Neural progenitor cell (in vitro differentiated cells): ENCODE results near the gene NOXA1. TPM values are rescaled to one million over a fixed set of nuclear protein-coding genes. Genes with fewer than 3 reads are reported as not detected.

Experiments used
- DNase-seq: peaks from one replicate; pipeline ENCODE4 v3.0.0-alpha.2; 2016; ENCODE audit warnings: low spot score
- H2AFZ ChIP-seq: fragments of 200-600 bp; sonication (generic); replicated peaks from 2 replicates; pipeline ENCODE4 v1.6.1; 2016; ENCODE audit warnings: antibody characterized with exemption
- H3F3A ChIP-seq: fragments of 200-600 bp; sonication (generic); 2 replicates; pipeline ENCODE4 v1.6.1; 2016; ENCODE audit warnings: antibody characterized with exemption, low read depth
- H3K27ac ChIP-seq: fragments of 200-600 bp; sonication (generic); 2 replicates; pipeline ENCODE4 v1.5.1; 2016; ENCODE audit warnings: mild to moderate bottlenecking
- H3K27me3 ChIP-seq: fragments of 200-600 bp; sonication (generic); 2 replicates; pipeline ENCODE4 v1.6.1; 2016; ENCODE audit warnings: mild to moderate bottlenecking, moderate library complexity
- H3K36me3 ChIP-seq: fragments of 200-600 bp; sonication (generic); 2 replicates; pipeline ENCODE4 v1.5.1; 2016
- H3K4me1 ChIP-seq: fragments of 200-600 bp; sonication (generic); 2 replicates; pipeline ENCODE4 v1.6.1; 2016; ENCODE audit warnings: mixed run types
- H3K4me2 ChIP-seq: fragments of 200-600 bp; sonication (generic); 2 replicates; pipeline ENCODE4 v1.6.1; 2016
- H3K4me3 ChIP-seq: fragments of 200-600 bp; sonication (generic); 2 replicates; pipeline ENCODE4 v1.5.1; 2016
- H3K79me2 ChIP-seq: fragments of 200-600 bp; sonication (generic); 2 replicates; pipeline ENCODE4 v1.6.1; 2016; ENCODE audit warnings: low read depth
- H3K9ac ChIP-seq: fragments of 200-600 bp; sonication (generic); 2 replicates; pipeline ENCODE4 v1.6.1; 2016
- H3K9me3 ChIP-seq: fragments of 200-600 bp; sonication (generic); 2 replicates; pipeline ENCODE4 v1.5.1; 2016; ENCODE audit warnings: low read depth
- H4K20me1 ChIP-seq: fragments of 200-600 bp; sonication (generic); 2 replicates; pipeline ENCODE4 v1.6.1; 2016; ENCODE audit warnings: low read depth
- H3K27ac Mint-ChIP-seq: 3 replicates; pipeline ENCODE4 v1.8.0; 2021; ENCODE audit warnings: mixed read lengths
- H3K27me3 Mint-ChIP-seq: 2 replicates; pipeline ENCODE4 v1.8.0; 2022; ENCODE audit warnings: low read depth, mild to moderate bottlenecking, inconsistent platforms, moderate library complexity, mixed read lengths; ENCODE audit not compliant: insufficient read depth
- H3K36me3 Mint-ChIP-seq: 3 replicates; pipeline ENCODE4 v1.8.0; 2021; ENCODE audit warnings: mixed read lengths
- H3K4me1 Mint-ChIP-seq: 3 replicates; pipeline ENCODE4 v1.8.0; 2021; ENCODE audit warnings: mixed read lengths
- H3K4me3 Mint-ChIP-seq: 3 replicates; pipeline ENCODE4 v1.8.0; 2021; ENCODE audit warnings: mild to moderate bottlenecking, moderate library complexity, mixed read lengths
- H3K9me3 Mint-ChIP-seq: 3 replicates; pipeline ENCODE4 v1.8.0; 2020; ENCODE audit warnings: mixed read lengths
- EZH2 ChIP-seq: fragments of 200-600 bp; sonication (generic); IDR thresholded peaks from 2 replicates; pipeline ENCODE4 v1.6.1; 2017; ENCODE audit warnings: antibody characterized with exemption, mild to moderate bottlenecking, moderate library complexity
- EZH2phosphoT487 ChIP-seq: fragments of 200-600 bp; sonication (generic); IDR thresholded peaks from 2 replicates; pipeline ENCODE4 v1.6.1; 2017; ENCODE audit warnings: antibody characterized with exemption
- total RNA-seq: library from RNA; depleted of rRNA; stranded (reverse); fragments of >200 nt; gene quantifications from 2 replicates; pipeline ENCODE4 v1.2.3, GENCODE V29; 2015; ENCODE audit warnings: low replicate concordance
- TF ChIP-seq, protein P1 (sequence below): fragments of 200-600 bp; sonication (generic); IDR thresholded peaks from 2 replicates; pipeline ENCODE4 v1.5.1; 2017; ENCODE audit warnings: antibody characterized with exemption, mild to moderate bottlenecking

Gene NOXA1
- total RNA-seq, 1 donor from 2014 or later = 0.39 TPM

GRCh38 chr9:137458194-137459151 lies 35.3 kb downstream of the NOXA1 start:
- peak overlapping the region; percentile 86 for H3K4me3 ChIP-seq
- H3F3A ChIP-seq = peaks cover 14% of the 10 kb centered on the region
- peak overlapping the region; percentile 95 for H3K4me2 ChIP-seq
- Mint-ChIP-seq H3K36me3 (peaks cover 2% of the 10 kb centered on the region), H3K9me3 (no peaks in the 10 kb centered on the region), H3K4me3 (peak overlapping the region; percentile 68), H3K27me3 (peaks cover 3% of the 10 kb centered on the region), H3K27ac (no peak overlapping the region), H3K4me1 (peaks cover 18% of the 10 kb centered on the region)
- H3K27me3 ChIP-seq = peaks cover 48% of the 10 kb centered on the region
- peak; percentile 42 for DNase-seq
- peaks cover 42% of the 10 kb centered on the region for H4K20me1 ChIP-seq
- H3K27ac ChIP-seq = no peak overlapping the region
- H3K9me3 ChIP-seq = no peaks in the 10 kb centered on the region
- H3K36me3 ChIP-seq = no peaks in the 10 kb centered on the region
- H2AFZ ChIP-seq = no peak overlapping the region
- TF ChIP-seq EZH2 = peak; percentile 44
- TF ChIP-seq, protein P1, sequence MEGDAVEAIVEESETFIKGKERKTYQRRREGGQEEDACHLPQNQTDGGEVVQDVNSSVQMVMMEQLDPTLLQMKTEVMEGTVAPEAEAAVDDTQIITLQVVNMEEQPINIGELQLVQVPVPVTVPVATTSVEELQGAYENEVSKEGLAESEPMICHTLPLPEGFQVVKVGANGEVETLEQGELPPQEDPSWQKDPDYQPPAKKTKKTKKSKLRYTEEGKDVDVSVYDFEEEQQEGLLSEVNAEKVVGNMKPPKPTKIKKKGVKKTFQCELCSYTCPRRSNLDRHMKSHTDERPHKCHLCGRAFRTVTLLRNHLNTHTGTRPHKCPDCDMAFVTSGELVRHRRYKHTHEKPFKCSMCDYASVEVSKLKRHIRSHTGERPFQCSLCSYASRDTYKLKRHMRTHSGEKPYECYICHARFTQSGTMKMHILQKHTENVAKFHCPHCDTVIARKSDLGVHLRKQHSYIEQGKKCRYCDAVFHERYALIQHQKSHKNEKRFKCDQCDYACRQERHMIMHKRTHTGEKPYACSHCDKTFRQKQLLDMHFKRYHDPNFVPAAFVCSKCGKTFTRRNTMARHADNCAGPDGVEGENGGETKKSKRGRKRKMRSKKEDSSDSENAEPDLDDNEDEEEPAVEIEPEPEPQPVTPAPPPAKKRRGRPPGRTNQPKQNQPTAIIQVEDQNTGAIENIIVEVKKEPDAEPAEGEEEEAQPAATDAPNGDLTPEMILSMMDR = no peak
- peaks cover 21% of the 10 kb centered on the region for H3K4me1 ChIP-seq
- H3K79me2 ChIP-seq = peaks cover 7% of the 10 kb centered on the region
- H3K9ac ChIP-seq = peak overlapping the region; percentile 23

- DNase-seq = peak; percentile 98
- peaks cover 41% of the 10 kb centered on the region for H4K20me1 ChIP-seq
- H3K9ac ChIP-seq = peak within 1 kb of the TSS; percentile 23
- H3K4me1 ChIP-seq = peaks cover 18% of the 10 kb centered on the region
- H3K4me3 ChIP-seq = peak within 1 kb of the TSS; percentile 86
- H3K9me3 ChIP-seq = no peaks in the 10 kb centered on the region
- Mint-ChIP-seq H3K4me3 (peak within 1 kb of the TSS; percentile 73), H3K36me3 (peaks cover 2% of the 10 kb centered on the region), H3K4me1 (peaks cover 18% of the 10 kb centered on the region), H3K27ac (peak within 1 kb of the TSS; percentile 83), H3K27me3 (peaks cover 2% of the 10 kb centered on the region), H3K9me3 (no peaks in the 10 kb centered on the region)
- no peak within 1 kb of the TSS for H2AFZ ChIP-seq
- H3K27me3 ChIP-seq = peaks cover 48% of the 10 kb centered on the region
- peaks cover 7% of the 10 kb centered on the region for H3K79me2 ChIP-seq
- H3K27ac ChIP-seq = no peak within 1 kb of the TSS
- TF ChIP-seq EZH2phosphoT487 (no peak), EZH2 (no peak)
- TF ChIP-seq, protein P1 = no peak
- peak within 1 kb of the TSS; percentile 95 for H3K4me2 ChIP-seq
- H3K36me3 ChIP-seq = no peaks in the 10 kb centered on the region
- H3F3A ChIP-seq = peaks cover 10% of the 10 kb centered on the region
These were observed 36.0 kb downstream of the NOXA1 start, which contains the start of gene NSMF for GRCh38 chr9:137459152-137459600. TSS of gene NSMF (minus strand) at chr9:137459334. CDS start at chr9:137459102, 232 bp downstream.

- TF ChIP-seq EZH2 (no peak), EZH2phosphoT487 (no peak)
- TF ChIP-seq, protein P1 = no peak
- H3K4me3 ChIP-seq = no peak overlapping the region
- no peaks in the 10 kb centered on the region for H3K36me3 ChIP-seq
- H3K36me3 Mint-ChIP-seq = peaks cover 2% of the 10 kb centered on the region
- H3K9ac ChIP-seq = no peak overlapping the region
- no peaks in the 10 kb centered on the region for H3K9me3 Mint-ChIP-seq
- peak overlapping the region; percentile 46 for H3K4me2 ChIP-seq
- H4K20me1 ChIP-seq = peaks cover 38% of the 10 kb centered on the region
- DNase-seq = no peak
- peaks cover 7% of the 10 kb centered on the region for H3K79me2 ChIP-seq
- H3K4me3 Mint-ChIP-seq = peak overlapping the region; percentile 73
- H3K9me3 ChIP-seq = no peaks in the 10 kb centered on the region
- no peak overlapping the region for H2AFZ ChIP-seq
- H3K4me1 Mint-ChIP-seq = peaks cover 13% of the 10 kb centered on the region
- peaks cover 12% of the 10 kb centered on the region for H3K4me1 ChIP-seq
- peaks cover 2% of the 10 kb centered on the region for H3K27me3 Mint-ChIP-seq
- peaks cover 48% of the 10 kb centered on the region for H3K27me3 ChIP-seq
- peaks cover 4% of the 10 kb centered on the region for H3F3A ChIP-seq
- H3K27ac ChIP-seq = no peak overlapping the region
- H3K27ac Mint-ChIP-seq = peak overlapping the region; percentile 83
These were observed 36.6 kb downstream of the NOXA1 start for GRCh38 chr9:137459601-137460362.
